GM12878 (cell line): ENCODE data around the gene HVCN1. TPM values are rescaled to one million over a fixed set of nuclear protein-coding genes. Genes with fewer than 3 reads are reported as not detected.
A peak's percentile ranks its signal among the peaks of the same experiment; 100 is the strongest.

Source experiments
- ATAC-seq: fragments of 200-7000 bp; cut with Tn5 transposase; 3 replicates; pipeline ENCODE4 v1.9.1; 2020; ENCODE audit warnings: mild to moderate bottlenecking, moderate library complexity
- BruUV-seq: library from RNA; stranded (reverse); fragments of 400-500 nt; replicated peaks from 2 replicates; lab custom pipeline; 2021; lab: Mats Ljungman, UMichigan
- CTCF ChIA-PET: fragments of 300-600 bp; sonication (Branson Sonifier 250); formaldehyde crosslinking; extraction: SDS; loops from one replicate; lab custom pipeline; 2021; ENCODE audit warnings: inconsistent platforms; lab: Yijun Ruan, JAX
- POLR2A ChIA-PET: fragments of 350-600 bp; formaldehyde crosslinking; extraction: SDS; loops from one replicate; lab custom pipeline; 2021; ENCODE audit warnings: inconsistent platforms; lab: Charles Lee
- RAD21 ChIA-PET: fragments of 300-600 bp; sonication (Branson Sonifier 250); formaldehyde crosslinking; loops from one replicate; lab custom pipeline; 2023; ENCODE audit warnings: antibody characterized with exemption; ENCODE audit not compliant: unreplicated experiment; lab: Charles Lee
- SMC1A ChIA-PET: fragments of 300-600 bp; sonication (Branson Sonifier 250); formaldehyde crosslinking; loops from one replicate; lab custom pipeline; 2023; ENCODE audit not compliant: unreplicated experiment, uncharacterized antibody; lab: Charles Lee
- DNase-seq: peaks from one replicate; pipeline ENCODE4 v3.0.0-alpha.2; 2011; ENCODE audit warnings: low read depth, low spot score
- FAIRE-seq: peaks from 3 replicates; lab custom pipeline; 2011; peaks lifted over from hg19 to GRCh38; lab: Jason Lieb, UNC
- H2AFZ ChIP-seq: 2 replicates; pipeline ENCODE4 v1.6.0; 2011; ENCODE audit warnings: low read depth, low read length, control low read depth; ENCODE audit not compliant: control insufficient read depth
- H3K27ac ChIP-seq: 2 replicates; pipeline ENCODE4 v1.5.1; 2011; ENCODE audit warnings: control low read depth; ENCODE audit not compliant: control insufficient read depth, insufficient read depth
- H3K27me3 ChIP-seq, 2 experiments: replicated peaks in 1 of 2; 2 replicates each; pipeline versions ENCODE4 v1.6.0 to v1.6.1; 2011; ENCODE audit warnings: low read length in 1 of 2; ENCODE audit not compliant: control insufficient read depth in 2 of 2, insufficient read depth in 2 of 2
- H3K36me3 ChIP-seq, 2 experiments: 2 replicates each; pipeline ENCODE4 v1.5.1; 2011; ENCODE audit warnings: low read length in 1 of 2; ENCODE audit not compliant: control insufficient read depth in 2 of 2, insufficient read depth in 2 of 2
- H3K4me1 ChIP-seq: 2 replicates; pipeline ENCODE4 v1.6.1; 2011; ENCODE audit warnings: mild to moderate bottlenecking, low read length, moderate library complexity, mixed read lengths; ENCODE audit not compliant: control insufficient read depth, insufficient read depth
- H3K4me2 ChIP-seq: 2 replicates; pipeline ENCODE4 v1.6.0; 2011; ENCODE audit warnings: control low read depth; ENCODE audit not compliant: control insufficient read depth, insufficient read depth
- H3K4me3 ChIP-seq: fragments of 200-600 bp; sonication (generic); 2 replicates; pipeline ENCODE4 v1.5.1; 2016
- H3K79me2 ChIP-seq: 2 replicates; pipeline ENCODE4 v1.6.0; 2011; ENCODE audit warnings: low read length; ENCODE audit not compliant: control insufficient read depth, insufficient read depth
- H3K9ac ChIP-seq: 2 replicates; pipeline ENCODE4 v1.8.0; 2011; ENCODE audit warnings: low read length, control low read depth, mixed read lengths; ENCODE audit not compliant: control insufficient read depth, insufficient read depth
- H3K9me3 ChIP-seq: replicated peaks from 3 replicates; pipeline ENCODE4 v1.5.1; 2011; ENCODE audit warnings: mild to moderate bottlenecking, low read length; ENCODE audit not compliant: control insufficient read depth, insufficient read depth
- H4K20me1 ChIP-seq: 2 replicates; pipeline ENCODE4 v1.6.0; 2011; ENCODE audit not compliant: control insufficient read depth, insufficient read depth
- ATF2 ChIP-seq: IDR thresholded peaks from 2 replicates; pipeline ENCODE4 v1.6.1; 2012; ENCODE audit warnings: low read length, inconsistent platforms
- FOXK2 ChIP-seq: fragments of 450-650 bp; IDR thresholded peaks from 2 replicates; pipeline ENCODE4 v1.6.1; 2017; ENCODE audit warnings: mild to moderate bottlenecking, moderate library complexity
- IRF5 ChIP-seq: fragments of 450-650 bp; IDR thresholded peaks from 2 replicates; pipeline ENCODE4 v1.6.1; 2017; ENCODE audit warnings: borderline replicate concordance
- MEF2B ChIP-seq: fragments of 450-650 bp; IDR thresholded peaks from 2 replicates; pipeline ENCODE4 v1.6.1; 2018; ENCODE audit warnings: mild to moderate bottlenecking, moderate library complexity; ENCODE audit not compliant: partially characterized antibody, poor library complexity, severe bottlenecking
- MLLT1 ChIP-seq: fragments of 450-650 bp; IDR thresholded peaks from 2 replicates; pipeline ENCODE4 v1.6.1; 2016; ENCODE audit warnings: mild to moderate bottlenecking
- MYB ChIP-seq: fragments of 150-350 bp; IDR thresholded peaks from 2 replicates; pipeline ENCODE4 v1.6.1; 2014; ENCODE audit warnings: mild to moderate bottlenecking, low read depth, low read length, borderline replicate concordance
- NKRF ChIP-seq: fragments of 450-650 bp; conservative IDR thresholded peaks from 2 replicates; pipeline ENCODE4 v1.6.1; 2017; ENCODE audit warnings: mild to moderate bottlenecking, moderate library complexity
- POLR2A ChIP-seq: IDR thresholded peaks from 2 replicates; pipeline ENCODE4 v1.6.1; 2011; ENCODE audit warnings: low read depth, mild to moderate bottlenecking, low read length
- WGBS: methylation state at CpG from one replicate; pipeline ENCODE4 v1.1.6; 2016; ENCODE audit warnings: low lambda C conversion rate; ENCODE audit not compliant: insufficient replicate concordance, insufficient coverage; ENCODE audit errors: missing lambda C conversion rate; 5-methylcytosine and 5-hydroxymethylcytosine counted together
- in situ Hi-C: fragments of 300-500 bp; cut with MboI; formaldehyde crosslinking; loops from 9 replicates; pipeline ENCODE4 v1.14.3; 2018; ENCODE audit warnings: mixed read lengths
- intact Hi-C: fragments of 100-400 bp; cut with micrococcal nuclease; formaldehyde crosslinking; loops from one replicate; pipeline ENCODE4 v1.14.2; 2022; ENCODE audit not compliant: unreplicated experiment
- polyA plus RNA-seq, 11 experiments: library from polyadenylated mRNA; depleted of rRNA in 4 of 11; unstranded in 6 of 11; stranded (reverse) in 5 of 11; fragments of >200 nt; fragmentation: Nextera tagmentation in 4 of 11; fragmentation: Illumina TruSeq in 1 of 11; extraction: Ambion mirVana in 4 of 11; extraction: Trizol in 1 of 11; gene quantifications; 1 replicate in 1 of 11; 2 replicates in 10 of 11; pipeline versions ENCODE4 v1.2.1 to v1.2.3, GENCODE V29; 2011 to 2016; ENCODE audit warnings: inconsistent platforms in 2 of 11, missing spikeins in 2 of 11, low read depth in 1 of 11
- total RNA-seq, 4 experiments: library from RNA; depleted of rRNA in 3 of 4; stranded (reverse); fragments of >200 nt in 3 of 4; fragmentation: Illumina TruSeq in 1 of 4; extraction: Trizol in 1 of 4; gene quantifications; 2 replicates each; pipeline versions ENCODE4 v1.2.1 to v1.2.3, GENCODE V29; 2013 to 2021
- TF ChIP-seq, protein P1 (sequence below): IDR thresholded peaks from 2 replicates; pipeline ENCODE4 v1.6.1; 2011; ENCODE audit warnings: low read depth, low read length, improper control_type of control experiment, borderline replicate concordance

Gene HVCN1
- total and polyA plus RNA-seq, 10 of the 15 experiments (the other 5 are each of a cell fraction or from before 2014, with no cell fraction given) = 27.8 to 181 (median 103) TPM

DNA sequence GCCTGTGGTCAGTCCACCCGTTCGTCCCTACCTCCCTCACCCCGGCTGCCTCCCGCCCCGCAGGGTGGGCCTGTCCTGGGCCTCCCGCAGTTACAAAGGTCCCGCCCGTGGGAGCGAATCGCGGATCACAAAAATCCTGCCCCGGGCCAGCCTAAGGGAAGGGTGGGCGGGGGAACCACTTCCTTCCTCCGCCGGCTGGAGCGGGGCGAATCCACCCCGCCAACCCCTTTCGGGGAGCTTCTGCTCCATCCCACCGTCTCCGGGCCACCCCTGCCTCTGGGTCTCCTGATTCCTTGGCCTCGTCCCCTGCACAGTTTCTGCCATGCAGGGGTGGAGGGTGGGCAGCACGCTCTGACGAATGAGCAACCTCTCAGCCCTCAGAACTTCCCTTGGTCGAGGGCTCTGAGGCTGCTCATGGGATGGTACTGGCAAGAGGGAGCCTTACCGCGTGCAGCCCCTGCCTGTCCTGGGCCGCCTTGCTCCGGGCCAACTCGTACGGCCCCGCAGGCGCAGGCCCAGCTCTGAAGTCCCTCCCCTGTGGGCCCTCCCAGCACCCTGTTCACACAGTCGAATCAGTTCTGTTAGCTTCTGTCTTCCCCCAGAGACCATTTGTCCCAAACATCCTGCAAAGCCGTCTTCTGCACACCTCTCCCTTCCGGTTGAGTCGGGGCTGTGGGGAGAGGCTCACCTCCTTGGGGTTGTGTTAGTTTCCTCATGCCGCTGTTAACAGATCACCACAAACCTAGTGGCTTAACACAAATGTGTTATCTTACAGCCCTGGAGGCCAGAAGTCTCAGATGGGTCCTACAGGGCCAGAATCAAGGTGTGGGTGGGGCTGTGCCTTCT is 589 bp upstream of the HVCN1 start:
- CTCF ChIA-PET = interaction anchor here (0.7 to 1.5 kb wide), 5 partner anchors 8 to 240 kb away, joined by 3 to 7 read pairs (median 4); partner anchors contain the start of gene ARPC3
- BruUV-seq = no TSS peak
- POLR2A ChIA-PET = interaction anchor here (0.6 to 2.3 kb wide), 9 partner anchors 8 to 203 kb away, joined by 3 to 16 read pairs (median 3); no protein-coding TSS in a partner anchor
- Histone ChIP-seq H3K4me3 (peak overlapping the region; percentile 66), H3K4me2 (peak overlapping the region; percentile 92), H3K79me2 (peaks cover 44% of the 10 kb centered on the region), H3K4me1 (peaks cover 38% of the 10 kb centered on the region), H3K27ac (peak overlapping the region; percentile 85), H3K9me3 (no peaks in the 10 kb centered on the region; the same call in 2 of the 3 replicates), H4K20me1 (no peaks in the 10 kb centered on the region), H3K36me3 (peaks cover 2 to 6% of the 10 kb centered on the region in 2 experiments; a peak in 1 of 4 replicates), H3K9ac (peak overlapping the region; percentile 74), H2AFZ (peak overlapping the region; percentile 81), H3K27me3 (no peaks in the 10 kb centered on the region)
- RAD21 ChIA-PET = interaction anchor here (0.8 to 1.8 kb wide), 8 partner anchors 8 to 89 kb away, joined by 3 to 10 read pairs (median 4); no protein-coding TSS in a partner anchor
- intact Hi-C loops = loop anchor here (2.0 kb wide), 1 partner anchor 19 kb away; no protein-coding TSS in a partner anchor
- SMC1A ChIA-PET = interaction anchor here (0.9 to 1.8 kb wide), 10 partner anchors 12 to 87 kb away, joined by 3 to 11 read pairs (median 4); no protein-coding TSS in a partner anchor
- in situ Hi-C loops = no loop called here
- FAIRE-seq (peak; percentile 23), DNase-seq (peak; percentile 57), ATAC-seq (peak; percentile 75)
- 1% methylated on average over 32 of the region's 38 CpGs for WGBS
- no peak for TF ChIP-seq ATF2
- TF ChIP-seq NKRF = peak; percentile 12; the same call in 1 of the 2 replicates
- peak; percentile 89 for TF ChIP-seq POLR2A
- TF ChIP-seq MEF2B = peak; percentile 57
- no peak for TF ChIP-seq IRF5
- TF ChIP-seq MYB = no peak
- TF ChIP-seq, protein P1, sequence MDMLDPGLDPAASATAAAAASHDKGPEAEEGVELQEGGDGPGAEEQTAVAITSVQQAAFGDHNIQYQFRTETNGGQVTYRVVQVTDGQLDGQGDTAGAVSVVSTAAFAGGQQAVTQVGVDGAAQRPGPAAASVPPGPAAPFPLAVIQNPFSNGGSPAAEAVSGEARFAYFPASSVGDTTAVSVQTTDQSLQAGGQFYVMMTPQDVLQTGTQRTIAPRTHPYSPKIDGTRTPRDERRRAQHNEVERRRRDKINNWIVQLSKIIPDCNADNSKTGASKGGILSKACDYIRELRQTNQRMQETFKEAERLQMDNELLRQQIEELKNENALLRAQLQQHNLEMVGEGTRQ = no peak
- TF ChIP-seq MLLT1 = peak; percentile 31; the same call in 1 of the 2 replicates
- no peak for TF ChIP-seq FOXK2
